Kidney (tissue), 22 donors: ENCODE measurements around the gene PNPLA6. TPM values are rescaled to one million over a fixed set of nuclear protein-coding genes. Genes with fewer than 3 reads are reported as not detected.
A peak's percentile ranks its signal among the peaks of the same experiment; 100 is the strongest.

Experiments used
- DNase-seq, 5 donors: peaks; one replicate each; pipeline ENCODE4 v3.0.0-alpha.2; 2013 to 2020
- FAIRE-seq: peaks from 2 replicates; lab custom pipeline; 2012; peaks lifted over from hg19 to GRCh38; lab: Jason Lieb, UNC
- H3K27ac ChIP-seq, 2 donors: one replicate each; pipeline ENCODE4 v1.7.0; 2013; ENCODE audit warnings: low read depth in 2 of 2, low read length in 2 of 2, inconsistent platforms in 1 of 2
- H3K27me3 ChIP-seq: one replicate; pipeline ENCODE4 v1.7.1; 2013; ENCODE audit warnings: low read length, inconsistent platforms; ENCODE audit not compliant: control insufficient read depth, insufficient read depth
- H3K36me3 ChIP-seq, 3 donors: one replicate each; pipeline versions ENCODE4 v1.7.0 to v1.7.1; 2013; ENCODE audit warnings: low read length in 3 of 3, control low read depth in 1 of 3, inconsistent platforms in 1 of 3; ENCODE audit not compliant: insufficient read depth in 3 of 3, control insufficient read depth in 2 of 3
- H3K4me1 ChIP-seq, 3 donors: one replicate each; pipeline versions ENCODE4 v1.7.0 to v1.7.1; 2013; ENCODE audit warnings: low read length in 3 of 3, inconsistent platforms in 1 of 3, low read depth in 1 of 3; ENCODE audit not compliant: control insufficient read depth in 2 of 3, insufficient read depth in 2 of 3
- H3K4me3 ChIP-seq, 3 donors: one replicate each; pipeline versions ENCODE4 v1.7.0 to v1.8.1; 2013; ENCODE audit warnings: low read length in 3 of 3, control low read depth in 1 of 3, inconsistent platforms in 1 of 3
- H3K9ac ChIP-seq, 3 donors: one replicate each; pipeline versions ENCODE4 v1.7.0 to v1.7.1; 2013; ENCODE audit warnings: low read length in 3 of 3, control low read depth in 1 of 3, inconsistent platforms in 1 of 3
- H3K9me3 ChIP-seq, 3 donors: one replicate each; pipeline versions ENCODE4 v1.7.0 to v1.7.1; 2013; ENCODE audit warnings: low read length in 3 of 3, control low read depth in 1 of 3, inconsistent platforms in 1 of 3; ENCODE audit not compliant: control insufficient read depth in 2 of 3, insufficient read depth in 1 of 3
- CTCF ChIP-seq: IDR thresholded peaks from 3 replicates; pipeline ENCODE4 v1.5.1; 2012; ENCODE audit warnings: mild to moderate bottlenecking, moderate library complexity, borderline replicate concordance; ENCODE audit not compliant: insufficient read depth; ENCODE audit errors: extremely low read depth
- intact Hi-C: fragments of 100-400 bp; cut with DNase I; formaldehyde crosslinking; loops from one replicate; pipeline ENCODE4 v1.11.1; 2022
- long read RNA-seq, 10 donors: library from polyadenylated mRNA in 1 of 10; unstranded in 1 of 10; transcript quantifications; one replicate each; pipeline ENCODE4 v2.0.0 and lab custom pipeline, GENCODE V29; 2021 to 2026
- polyA plus RNA-seq: library from polyadenylated mRNA; stranded (reverse); fragments of 350-450 nt; fragmentation: Illumina TruSeq; extraction: RNeasy Lipid Tissue Mini Kit (QIAGEN cat#74804); gene quantifications from one replicate; pipeline ENCODE4 v1.2.3, GENCODE V29; 2014; ENCODE audit warnings: low read depth, low replicate concordance; ENCODE audit not compliant: insufficient read depth
- total RNA-seq: library from RNA; stranded (reverse); fragmentation: NEBNext Ultra II Directional; extraction: Animal tissue kit (Norgen Biotek cat#: 25700); gene quantifications from one replicate; pipeline ENCODE4 v1.2.1, GENCODE V29; 2021
- donor health status: control.
- donor health status: control.
- donor health status: control.
- donor health status: control.
- donor health status: control.
- donor health status: DM: yes; HTN: yes; CAD: no.
- donor health status: Normal renal cell carcinoma (clear cell type).

Gene PNPLA6
- total RNA-seq = 101 TPM
- polyA plus RNA-seq = 80.9 TPM
- long read RNA-seq, donor 1, partial matches to known transcripts = 0 of 4 reads
- long read RNA-seq, donor 1, other reads (novel, unspliced or antisense) = 0 of 4 reads
- long read RNA-seq, donor 2, partial matches to known transcripts = 0 of 1 reads
- long read RNA-seq, donor 2, other reads (novel, unspliced or antisense) = 0 of 1 reads
- long read RNA-seq, donor 3, partial matches to known transcripts = 0 of 2 reads
- long read RNA-seq, donor 3, other reads (novel, unspliced or antisense) = 0 of 2 reads
- long read RNA-seq, donor 4, partial matches to known transcripts = 5 of 5 reads
- long read RNA-seq, donor 4, other reads (novel, unspliced or antisense) = 0 of 5 reads
- long read RNA-seq, donor 5 = 0 reads
- long read RNA-seq, donor 6 = 0 reads
- long read RNA-seq, donor 7, full-length matches to known transcripts = 5 of 76 reads
- long read RNA-seq, donor 7, partial matches to known transcripts = 58 of 76 reads
- long read RNA-seq, donor 7, other reads (novel, unspliced or antisense) = 13 of 76 reads
- long read RNA-seq, donor 8, partial matches to known transcripts = 9 of 10 reads
- long read RNA-seq, donor 8, other reads (novel, unspliced or antisense) = 0 of 10 reads
- long read RNA-seq, donor 9 = 0 reads
- long read RNA-seq, donor 10, partial matches to known transcripts = 0 of 1 reads
- long read RNA-seq, donor 10, other reads (novel, unspliced or antisense) = 0 of 1 reads

GRCh38 chr19:7535047-7535997, at the start of gene PNPLA6:
PNPLA6 (plus strand) TSS chr19:7535717; CDS start chr19:7535789, 72 bp downstream.
- no peak for TF ChIP-seq CTCF
- peak within 1 kb of the TSS; percentile 65 to 93 (median 86) for H3K4me3 ChIP-seq
- H3K36me3 ChIP-seq = peaks cover 0 to 12% (median 3%) of the 10 kb centered on the region in 3 donors

GRCh38 chr19:7486923-7487322, 48.6 kb upstream of the PNPLA6 start:
- Histone ChIP-seq H3K4me1 (peaks cover 0 to 4% (median 0%) of the 10 kb centered on the region in 3 donors), H3K36me3 (no peaks in the 10 kb centered on the region), H3K9me3 (no peaks in the 10 kb centered on the region), H3K9ac (no peak overlapping the region), H3K4me3 (no peak overlapping the region), H3K27me3 (no peaks in the 10 kb centered on the region), H3K27ac (no peak overlapping the region)
- no peak for TF ChIP-seq CTCF
- intact Hi-C loops = no loop called here
- DNase-seq = no peak
- no peak for FAIRE-seq

More at GRCh38 chr19:7535047-7535997, at the start of gene PNPLA6:
- intact Hi-C loops = no loop called here
- peak; percentile 96 to 98 (median 98) for DNase-seq
- H3K4me1 ChIP-seq = peaks cover 0 to 8% (median 0%) of the 10 kb centered on the region in 3 donors
- H3K27me3 ChIP-seq = no peaks in the 10 kb centered on the region
- no peak for FAIRE-seq
- H3K27ac ChIP-seq = peak within 1 kb of the TSS; percentile 66 to 93
- H3K9me3 ChIP-seq = no peaks in the 10 kb centered on the region
- peak within 1 kb of the TSS; percentile 63 to 93 (median 93) for H3K9ac ChIP-seq

- FAIRE-seq = no peak
- no peak for TF ChIP-seq CTCF
- Histone ChIP-seq H3K4me3 (peak within 1 kb of the TSS; percentile 60 to 65 (median 64)), H3K4me1 (peaks cover 0 to 4% (median 0%) of the 10 kb centered on the region in 3 donors), H3K36me3 (no peaks in the 10 kb centered on the region), H3K9me3 (no peaks in the 10 kb centered on the region), H3K27ac (peak within 1 kb of the TSS; percentile 54 to 85), H3K27me3 (no peaks in the 10 kb centered on the region), H3K9ac (peak within 1 kb of the TSS; percentile 56 to 75 (median 58))
- peak; percentile 95 to 97 (median 96) for DNase-seq
- intact Hi-C loops = no loop called here
These were observed 46.7 kb upstream of the PNPLA6 start, which contains the start of gene PEX11G for GRCh38 chr19:7488736-7489353. PEX11G (minus strand) TSS chr19:7489035; CDS start chr19:7489010, 25 bp downstream.
